G401.6 (cell line): ENCODE measurements around the gene ASTN2.

Source experiments
- FAIRE-seq: peaks from 2 replicates; lab custom pipeline; 2012; peaks lifted over from hg19 to GRCh38; lab: Jason Lieb, UNC

Gene ASTN2

GRCh38 chr9:117300371-117301110 is 114.3 kb downstream of the ASTN2 start:
- FAIRE-seq = no peak

GRCh38 chr9:117296453-117296852 is 118.4 kb downstream of the ASTN2 start:
- no peak for FAIRE-seq

- FAIRE-seq = no peak
These were observed 121.4 kb downstream of the ASTN2 start for GRCh38 chr9:117293206-117294114.

GRCh38 chr9:117290856-117291622 is 123.8 kb downstream of the ASTN2 start:
- FAIRE-seq = no peak

GRCh38 chr9:117290306-117290840 is 124.5 kb downstream of the ASTN2 start:
- no peak for FAIRE-seq

GRCh38 chr9:117286245-117286644 is 128.6 kb downstream of the ASTN2 start:
- FAIRE-seq = no peak

GRCh38 chr9:117284414-117284813 is 130.4 kb downstream of the ASTN2 start:
- no peak for FAIRE-seq

GRCh38 chr9:117282541-117282940 is 132.3 kb downstream of the ASTN2 start:
- no peak for FAIRE-seq

- no peak for FAIRE-seq
These were observed 136.3 kb downstream of the ASTN2 start for GRCh38 chr9:117278471-117279035.

- no peak for FAIRE-seq
These were observed 136.8 kb downstream of the ASTN2 start for GRCh38 chr9:117278020-117278419.

- FAIRE-seq = no peak
These were observed 138.4 kb downstream of the ASTN2 start for GRCh38 chr9:117276444-117276843.

GRCh38 chr9:117273612-117274011 is 141.2 kb downstream of the ASTN2 start:
- no peak for FAIRE-seq

GRCh38 chr9:117268847-117269446 is 145.9 kb downstream of the ASTN2 start:
- FAIRE-seq = no peak

GRCh38 chr9:117266855-117267497 is 147.9 kb downstream of the ASTN2 start:
- FAIRE-seq = no peak

GRCh38 chr9:117265253-117265652 is 149.6 kb downstream of the ASTN2 start:
- no peak for FAIRE-seq

- no peak for FAIRE-seq
These were observed 156.5 kb downstream of the ASTN2 start for GRCh38 chr9:117258184-117258866.

GRCh38 chr9:117253261-117253660 is 161.6 kb downstream of the ASTN2 start:
- no peak for FAIRE-seq

GRCh38 chr9:117250610-117251215 is 164.1 kb downstream of the ASTN2 start:
- no peak for FAIRE-seq

GRCh38 chr9:117249799-117250198 is 165.1 kb downstream of the ASTN2 start:
- FAIRE-seq = no peak

GRCh38 chr9:117247266-117247665 is 167.6 kb downstream of the ASTN2 start:
- FAIRE-seq = no peak
